Kidney (tissue), 14 donors: ENCODE measurements around the gene TMED4. TPM values are rescaled to one million over a fixed set of nuclear protein-coding genes. Genes with fewer than 3 reads are reported as not detected.

ENCODE experiments used
- DNase-seq, 5 donors: peaks; one replicate each; pipeline ENCODE4 v3.0.0-alpha.2; 2013 to 2020
- FAIRE-seq: peaks from 2 replicates; lab custom pipeline; 2012; peaks lifted over from hg19 to GRCh38; lab: Jason Lieb, UNC
- H3K27ac ChIP-seq, 2 donors: one replicate each; pipeline ENCODE4 v1.7.0; 2013; ENCODE audit warnings: low read depth in 2 of 2, low read length in 2 of 2, inconsistent platforms in 1 of 2
- H3K27me3 ChIP-seq: one replicate; pipeline ENCODE4 v1.7.1; 2013; ENCODE audit warnings: low read length, inconsistent platforms; ENCODE audit not compliant: control insufficient read depth, insufficient read depth
- H3K36me3 ChIP-seq, 3 donors: one replicate each; pipeline versions ENCODE4 v1.7.0 to v1.7.1; 2013; ENCODE audit warnings: low read length in 3 of 3, control low read depth in 1 of 3, inconsistent platforms in 1 of 3; ENCODE audit not compliant: insufficient read depth in 3 of 3, control insufficient read depth in 2 of 3
- H3K4me1 ChIP-seq, 3 donors: one replicate each; pipeline versions ENCODE4 v1.7.0 to v1.7.1; 2013; ENCODE audit warnings: low read length in 3 of 3, inconsistent platforms in 1 of 3, low read depth in 1 of 3; ENCODE audit not compliant: control insufficient read depth in 2 of 3, insufficient read depth in 2 of 3
- H3K4me3 ChIP-seq, 3 donors: one replicate each; pipeline versions ENCODE4 v1.7.0 to v1.8.1; 2013; ENCODE audit warnings: low read length in 3 of 3, control low read depth in 1 of 3, inconsistent platforms in 1 of 3
- H3K9ac ChIP-seq, 3 donors: one replicate each; pipeline versions ENCODE4 v1.7.0 to v1.7.1; 2013; ENCODE audit warnings: low read length in 3 of 3, control low read depth in 1 of 3, inconsistent platforms in 1 of 3
- H3K9me3 ChIP-seq, 3 donors: one replicate each; pipeline versions ENCODE4 v1.7.0 to v1.7.1; 2013; ENCODE audit warnings: low read length in 3 of 3, control low read depth in 1 of 3, inconsistent platforms in 1 of 3; ENCODE audit not compliant: control insufficient read depth in 2 of 3, insufficient read depth in 1 of 3
- CTCF ChIP-seq: IDR thresholded peaks from 3 replicates; pipeline ENCODE4 v1.5.1; 2012; ENCODE audit warnings: mild to moderate bottlenecking, moderate library complexity, borderline replicate concordance; ENCODE audit not compliant: insufficient read depth; ENCODE audit errors: extremely low read depth
- intact Hi-C: fragments of 100-400 bp; cut with DNase I; formaldehyde crosslinking; loops from one replicate; pipeline ENCODE4 v1.11.1; 2022
- polyA plus RNA-seq: library from polyadenylated mRNA; stranded (reverse); fragments of 350-450 nt; fragmentation: Illumina TruSeq; extraction: RNeasy Lipid Tissue Mini Kit (QIAGEN cat#74804); gene quantifications from one replicate; pipeline ENCODE4 v1.2.3, GENCODE V29; 2014; ENCODE audit warnings: low read depth, low replicate concordance; ENCODE audit not compliant: insufficient read depth
- total RNA-seq: library from RNA; stranded (reverse); fragmentation: NEBNext Ultra II Directional; extraction: Animal tissue kit (Norgen Biotek cat#: 25700); gene quantifications from one replicate; pipeline ENCODE4 v1.2.1, GENCODE V29; 2021
- donor health status: control.
- donor health status: control.
- donor health status: control.
- donor health status: control.
- donor health status: control.
- donor health status: DM: yes; HTN: yes; CAD: no.
- donor health status: Normal renal cell carcinoma (clear cell type).

TMED4 gene
- total and polyA plus RNA-seq, 2 donors from 2014 or later, result 105 to 138 TPM

- no peaks in the 10 kb centered on the region for H3K27me3 ChIP-seq
- TF ChIP-seq CTCF, result no peak
- H3K4me1 ChIP-seq, result no peaks in the 10 kb centered on the region
- no peak for DNase-seq
- no peak overlapping the region for H3K27ac ChIP-seq
- no peaks in the 10 kb centered on the region for H3K9me3 ChIP-seq
- no peaks in the 10 kb centered on the region for H3K36me3 ChIP-seq
- intact Hi-C loops, result no loop called here
- H3K9ac ChIP-seq, result no peak overlapping the region
- no peak overlapping the region for H3K4me3 ChIP-seq
- no peak for FAIRE-seq
These were observed 48.6 kb downstream of the TMED4 start for GRCh38 chr7:44533301-44534055.

- no peaks in the 10 kb centered on the region for H3K36me3 ChIP-seq
- no peaks in the 10 kb centered on the region for H3K4me1 ChIP-seq
- DNase-seq (no peak), FAIRE-seq (no peak)
- H3K27me3 ChIP-seq, result no peaks in the 10 kb centered on the region
- no peak overlapping the region for H3K4me3 ChIP-seq
- H3K9ac ChIP-seq, result no peak overlapping the region
- no peak for TF ChIP-seq CTCF
- intact Hi-C loops, result no loop called here
- no peaks in the 10 kb centered on the region for H3K9me3 ChIP-seq
- no peak overlapping the region for H3K27ac ChIP-seq
These were observed 50.3 kb downstream of the TMED4 start for GRCh38 chr7:44531421-44532380.

GRCh38 chr7:44530990-44531389 is 51.0 kb downstream of the TMED4 start:
- Histone ChIP-seq H3K27ac (no peak overlapping the region), H3K9me3 (no peaks in the 10 kb centered on the region), H3K27me3 (no peaks in the 10 kb centered on the region), H3K36me3 (no peaks in the 10 kb centered on the region), H3K9ac (no peak overlapping the region), H3K4me3 (no peak overlapping the region), H3K4me1 (no peaks in the 10 kb centered on the region)
- intact Hi-C loops, result no loop called here
- FAIRE-seq, result no peak
- DNase-seq, result no peak
- TF ChIP-seq CTCF, result no peak

Other genes starting within 250 kb of the TMED4 start
- 97.7 TPM for gene NUDCD3, start 91.6 kb downstream of the TMED4 start, total RNA-seq
- 37.9 TPM for gene NUDCD3, start 91.6 kb downstream of the TMED4 start, polyA plus RNA-seq
- gene NPC1L1, start 40.9 kb downstream of the TMED4 start, total RNA-seq, result 0.88 TPM
- gene NPC1L1, start 40.9 kb downstream of the TMED4 start, polyA plus RNA-seq, result 2.4 TPM
- gene DDX56, start 8.3 kb downstream of the TMED4 start, total RNA-seq, result 62.0 TPM
- gene DDX56, start 8.3 kb downstream of the TMED4 start, polyA plus RNA-seq, result 83.6 TPM
- 132 TPM for gene OGDH, start 24.4 kb upstream of the TMED4 start, total RNA-seq
- gene OGDH, start 24.4 kb upstream of the TMED4 start, polyA plus RNA-seq, result 108 TPM
- gene ZMIZ2, start 166.6 kb upstream of the TMED4 start, total RNA-seq, result 127 TPM
- 30.5 TPM for gene ZMIZ2, start 166.6 kb upstream of the TMED4 start, polyA plus RNA-seq
- gene PPIA, start 214.4 kb upstream of the TMED4 start, total RNA-seq, result 1,143 TPM
- 2,940 TPM for gene PPIA, start 214.4 kb upstream of the TMED4 start, polyA plus RNA-seq